Neural cell (in vitro differentiated cells): Measurements from ENCODE around the gene GPR35. TPM values are rescaled to one million over a fixed set of nuclear protein-coding genes. Genes with fewer than 3 reads are reported as not detected.

Experiments
- H2AFZ ChIP-seq: fragments of 200-600, 300-800 bp; sonication (generic), shearing (Covaris generic); 2 replicates; pipeline ENCODE4 v1.6.0; 2014; ENCODE audit warnings: low read depth, mild to moderate bottlenecking, antibody characterized with exemption, low read length, moderate library complexity
- H3F3A ChIP-seq: fragments of 200-600 bp; shearing (Covaris generic); 2 replicates; pipeline ENCODE4 v1.6.1; 2016; ENCODE audit warnings: mild to moderate bottlenecking, moderate library complexity, mixed read lengths, antibody characterized with exemption, low read length; ENCODE audit not compliant: insufficient read depth, poor library complexity, severe bottlenecking
- H3K27ac ChIP-seq: fragments of 200-600, 300-800 bp; sonication (generic), shearing (Covaris generic); 2 replicates; pipeline ENCODE4 v1.5.1; 2014; ENCODE audit warnings: mild to moderate bottlenecking, low read length, moderate library complexity
- H3K27me3 ChIP-seq: fragments of 300-800, 200-600 bp; sonication (generic), shearing (Covaris generic); 2 replicates; pipeline ENCODE4 v1.6.0; 2014; ENCODE audit warnings: mild to moderate bottlenecking, low read depth, low read length, moderate library complexity; ENCODE audit not compliant: insufficient read depth
- H3K36me3 ChIP-seq: fragments of 300-800, 200-600 bp; sonication (generic), shearing (Covaris generic); 2 replicates; pipeline ENCODE4 v1.5.1; 2014; ENCODE audit warnings: mild to moderate bottlenecking, antibody characterized with exemption, low read length, moderate library complexity; ENCODE audit not compliant: insufficient read depth
- H3K4me2 ChIP-seq: fragments of 300-800, 200-600 bp; sonication (generic), shearing (Covaris generic); 2 replicates; pipeline ENCODE4 v1.6.0; 2014; ENCODE audit warnings: mild to moderate bottlenecking, low read length
- H3K4me3 ChIP-seq: fragments of 300-800, 200-600 bp; sonication (generic), shearing (Covaris generic); 2 replicates; pipeline ENCODE4 v1.5.1; 2014; ENCODE audit warnings: mild to moderate bottlenecking, low read length, moderate library complexity
- H3K79me2 ChIP-seq: fragments of 200-600 bp; shearing (Covaris generic); replicated peaks from 2 replicates; pipeline ENCODE4 v1.6.0; 2014; ENCODE audit warnings: mild to moderate bottlenecking, low read length, moderate library complexity; ENCODE audit not compliant: insufficient read depth
- H3K9ac ChIP-seq: fragments of 300-800, 200-600 bp; sonication (generic), shearing (Covaris generic); 2 replicates; pipeline ENCODE4 v1.6.1; 2016; ENCODE audit warnings: mild to moderate bottlenecking, low read length, mixed read lengths
- H3K9me2 ChIP-seq: fragments of 200-600 bp; shearing (Covaris generic); 2 replicates; pipeline ENCODE4 v1.6.1; 2016; ENCODE audit warnings: mild to moderate bottlenecking, low read length, mixed read lengths; ENCODE audit not compliant: insufficient read depth
- H3K9me3 ChIP-seq: fragments of 200-600, 300-800 bp; sonication (generic), shearing (Covaris generic); 2 replicates; pipeline ENCODE4 v1.6.1; 2016; ENCODE audit warnings: mild to moderate bottlenecking, mixed run types, low read length, moderate library complexity, mixed read lengths
- H4K20me1 ChIP-seq: fragments of 200-600 bp; shearing (Covaris generic); 2 replicates; pipeline ENCODE4 v1.6.1; 2016; ENCODE audit warnings: mild to moderate bottlenecking, mixed run types; ENCODE audit not compliant: insufficient read depth
- EP300 ChIP-seq: fragments of 450-650 bp; conservative IDR thresholded peaks from 2 replicates; pipeline ENCODE4 v1.6.1; 2014; ENCODE audit warnings: antibody characterized with exemption, mild to moderate bottlenecking, moderate library complexity; ENCODE audit not compliant: poor library complexity, severe bottlenecking
- EZH2 ChIP-seq: fragments of 200-600, 300-800 bp; shearing (Covaris generic), sonication (generic); IDR thresholded peaks from 2 replicates; pipeline ENCODE4 v1.6.1; 2014; ENCODE audit warnings: antibody characterized with exemption, low read length, borderline replicate concordance, mild to moderate bottlenecking; ENCODE audit not compliant: insufficient read depth, poor library complexity, severe bottlenecking
- MXI1 ChIP-seq: fragments of 450-650 bp; conservative IDR thresholded peaks from 2 replicates; pipeline ENCODE4 v1.6.1; 2014; ENCODE audit warnings: antibody characterized with exemption, mild to moderate bottlenecking; ENCODE audit not compliant: poor library complexity, severe bottlenecking
- POLR2AphosphoS5 ChIP-seq: IDR thresholded peaks from 2 replicates; pipeline ENCODE4 v1.6.1; 2012
- RAD21 ChIP-seq: fragments of 450-650 bp; conservative IDR thresholded peaks from 2 replicates; pipeline ENCODE4 v1.6.1; 2014; ENCODE audit warnings: antibody characterized with exemption, mild to moderate bottlenecking, moderate library complexity
- SMC3 ChIP-seq: fragments of 450-650 bp; conservative IDR thresholded peaks from 2 replicates; pipeline ENCODE4 v1.6.1; 2014; ENCODE audit warnings: antibody characterized with exemption, mild to moderate bottlenecking, moderate library complexity; ENCODE audit not compliant: poor library complexity
- TAF1 ChIP-seq: IDR thresholded peaks from 2 replicates; pipeline ENCODE4 v1.6.1; 2012; ENCODE audit warnings: low read depth
- polyA plus RNA-seq: library from polyadenylated mRNA; depleted of rRNA; stranded (reverse); fragments of >200 nt; gene quantifications from 2 replicates; pipeline ENCODE4 v1.2.3, GENCODE V29; 2014
- TF ChIP-seq, protein P1 (sequence below): IDR thresholded peaks from 2 replicates; pipeline ENCODE4 v1.6.1; 2012; ENCODE audit warnings: borderline replicate concordance
- TF ChIP-seq, protein P2 (sequence below): fragments of 450-650 bp; IDR thresholded peaks from 2 replicates; pipeline ENCODE4 v1.5.1; 2014; ENCODE audit warnings: antibody characterized with exemption, mild to moderate bottlenecking, moderate library complexity; ENCODE audit not compliant: poor library complexity, severe bottlenecking

GPR35 gene
- polyA plus RNA-seq, 1 donor from 2014 or later: 2.8 TPM

DNA sequence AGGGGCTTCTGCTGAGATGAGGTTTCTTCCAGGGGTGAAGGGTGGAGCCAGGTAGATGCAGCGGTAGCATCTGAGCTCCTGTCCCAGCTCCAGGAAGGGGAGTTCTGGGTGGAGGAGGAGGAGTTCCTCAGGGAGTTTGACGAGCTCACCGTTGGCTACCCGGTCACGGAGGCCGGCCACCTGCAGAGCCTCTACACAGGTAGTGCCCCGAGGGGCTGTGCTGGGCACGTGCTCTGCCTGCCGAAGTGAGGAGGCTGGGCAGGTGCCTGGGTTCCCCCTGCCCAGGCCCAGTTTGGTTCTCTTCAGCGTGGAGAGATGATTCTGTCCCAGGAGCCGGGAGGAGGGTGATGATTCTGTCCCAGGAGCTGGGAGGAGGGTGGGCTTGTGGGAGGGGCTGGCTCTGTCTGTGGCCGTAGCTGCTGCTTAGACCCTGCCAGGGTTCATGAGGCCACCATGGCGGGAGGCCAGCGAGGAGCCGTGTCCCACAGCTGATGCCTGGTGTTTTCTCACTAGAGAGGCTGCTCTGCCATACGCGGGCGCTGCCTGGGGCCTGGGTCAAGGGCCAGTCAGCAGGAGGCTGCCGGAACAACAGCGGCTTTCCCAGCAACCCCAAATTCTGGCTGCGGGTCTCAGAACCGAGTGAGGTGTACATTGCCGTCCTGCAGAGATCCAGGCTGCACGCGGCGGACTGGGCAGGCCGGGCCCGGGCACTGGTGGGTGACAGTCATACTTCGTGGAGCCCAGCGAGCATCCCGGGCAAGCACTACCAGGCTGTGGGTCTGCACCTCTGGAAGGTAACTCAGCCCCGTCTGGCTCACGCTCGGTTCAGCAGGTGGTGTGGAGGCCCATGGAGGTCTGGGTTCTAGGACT is 30.5 kb upstream of the GPR35 start:
- H2AFZ ChIP-seq: no peak overlapping the region
- no peak overlapping the region for H3K9ac ChIP-seq
- H3K27ac ChIP-seq: no peak overlapping the region
- no peaks in the 10 kb centered on the region for H3F3A ChIP-seq
- H3K9me3 ChIP-seq: no peaks in the 10 kb centered on the region
- H3K36me3 ChIP-seq: no peaks in the 10 kb centered on the region
- no peak overlapping the region for H3K4me2 ChIP-seq
- TF ChIP-seq TAF1: no peak
- no peak for TF ChIP-seq POLR2AphosphoS5
- TF ChIP-seq MXI1: no peak
- TF ChIP-seq RAD21: no peak
- no peak for TF ChIP-seq SMC3
- TF ChIP-seq, protein P1, sequence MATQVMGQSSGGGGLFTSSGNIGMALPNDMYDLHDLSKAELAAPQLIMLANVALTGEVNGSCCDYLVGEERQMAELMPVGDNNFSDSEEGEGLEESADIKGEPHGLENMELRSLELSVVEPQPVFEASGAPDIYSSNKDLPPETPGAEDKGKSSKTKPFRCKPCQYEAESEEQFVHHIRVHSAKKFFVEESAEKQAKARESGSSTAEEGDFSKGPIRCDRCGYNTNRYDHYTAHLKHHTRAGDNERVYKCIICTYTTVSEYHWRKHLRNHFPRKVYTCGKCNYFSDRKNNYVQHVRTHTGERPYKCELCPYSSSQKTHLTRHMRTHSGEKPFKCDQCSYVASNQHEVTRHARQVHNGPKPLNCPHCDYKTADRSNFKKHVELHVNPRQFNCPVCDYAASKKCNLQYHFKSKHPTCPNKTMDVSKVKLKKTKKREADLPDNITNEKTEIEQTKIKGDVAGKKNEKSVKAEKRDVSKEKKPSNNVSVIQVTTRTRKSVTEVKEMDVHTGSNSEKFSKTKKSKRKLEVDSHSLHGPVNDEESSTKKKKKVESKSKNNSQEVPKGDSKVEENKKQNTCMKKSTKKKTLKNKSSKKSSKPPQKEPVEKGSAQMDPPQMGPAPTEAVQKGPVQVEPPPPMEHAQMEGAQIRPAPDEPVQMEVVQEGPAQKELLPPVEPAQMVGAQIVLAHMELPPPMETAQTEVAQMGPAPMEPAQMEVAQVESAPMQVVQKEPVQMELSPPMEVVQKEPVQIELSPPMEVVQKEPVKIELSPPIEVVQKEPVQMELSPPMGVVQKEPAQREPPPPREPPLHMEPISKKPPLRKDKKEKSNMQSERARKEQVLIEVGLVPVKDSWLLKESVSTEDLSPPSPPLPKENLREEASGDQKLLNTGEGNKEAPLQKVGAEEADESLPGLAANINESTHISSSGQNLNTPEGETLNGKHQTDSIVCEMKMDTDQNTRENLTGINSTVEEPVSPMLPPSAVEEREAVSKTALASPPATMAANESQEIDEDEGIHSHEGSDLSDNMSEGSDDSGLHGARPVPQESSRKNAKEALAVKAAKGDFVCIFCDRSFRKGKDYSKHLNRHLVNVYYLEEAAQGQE: no peak
- TF ChIP-seq, protein P2, sequence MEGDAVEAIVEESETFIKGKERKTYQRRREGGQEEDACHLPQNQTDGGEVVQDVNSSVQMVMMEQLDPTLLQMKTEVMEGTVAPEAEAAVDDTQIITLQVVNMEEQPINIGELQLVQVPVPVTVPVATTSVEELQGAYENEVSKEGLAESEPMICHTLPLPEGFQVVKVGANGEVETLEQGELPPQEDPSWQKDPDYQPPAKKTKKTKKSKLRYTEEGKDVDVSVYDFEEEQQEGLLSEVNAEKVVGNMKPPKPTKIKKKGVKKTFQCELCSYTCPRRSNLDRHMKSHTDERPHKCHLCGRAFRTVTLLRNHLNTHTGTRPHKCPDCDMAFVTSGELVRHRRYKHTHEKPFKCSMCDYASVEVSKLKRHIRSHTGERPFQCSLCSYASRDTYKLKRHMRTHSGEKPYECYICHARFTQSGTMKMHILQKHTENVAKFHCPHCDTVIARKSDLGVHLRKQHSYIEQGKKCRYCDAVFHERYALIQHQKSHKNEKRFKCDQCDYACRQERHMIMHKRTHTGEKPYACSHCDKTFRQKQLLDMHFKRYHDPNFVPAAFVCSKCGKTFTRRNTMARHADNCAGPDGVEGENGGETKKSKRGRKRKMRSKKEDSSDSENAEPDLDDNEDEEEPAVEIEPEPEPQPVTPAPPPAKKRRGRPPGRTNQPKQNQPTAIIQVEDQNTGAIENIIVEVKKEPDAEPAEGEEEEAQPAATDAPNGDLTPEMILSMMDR: no peak
- no peak for TF ChIP-seq EZH2
- no peak for TF ChIP-seq EP300
- H4K20me1 ChIP-seq: no peaks in the 10 kb centered on the region
- H3K79me2 ChIP-seq: no peaks in the 10 kb centered on the region
- no peaks in the 10 kb centered on the region for H3K9me2 ChIP-seq
- no peak overlapping the region for H3K4me3 ChIP-seq
- no peaks in the 10 kb centered on the region for H3K27me3 ChIP-seq

DNA sequence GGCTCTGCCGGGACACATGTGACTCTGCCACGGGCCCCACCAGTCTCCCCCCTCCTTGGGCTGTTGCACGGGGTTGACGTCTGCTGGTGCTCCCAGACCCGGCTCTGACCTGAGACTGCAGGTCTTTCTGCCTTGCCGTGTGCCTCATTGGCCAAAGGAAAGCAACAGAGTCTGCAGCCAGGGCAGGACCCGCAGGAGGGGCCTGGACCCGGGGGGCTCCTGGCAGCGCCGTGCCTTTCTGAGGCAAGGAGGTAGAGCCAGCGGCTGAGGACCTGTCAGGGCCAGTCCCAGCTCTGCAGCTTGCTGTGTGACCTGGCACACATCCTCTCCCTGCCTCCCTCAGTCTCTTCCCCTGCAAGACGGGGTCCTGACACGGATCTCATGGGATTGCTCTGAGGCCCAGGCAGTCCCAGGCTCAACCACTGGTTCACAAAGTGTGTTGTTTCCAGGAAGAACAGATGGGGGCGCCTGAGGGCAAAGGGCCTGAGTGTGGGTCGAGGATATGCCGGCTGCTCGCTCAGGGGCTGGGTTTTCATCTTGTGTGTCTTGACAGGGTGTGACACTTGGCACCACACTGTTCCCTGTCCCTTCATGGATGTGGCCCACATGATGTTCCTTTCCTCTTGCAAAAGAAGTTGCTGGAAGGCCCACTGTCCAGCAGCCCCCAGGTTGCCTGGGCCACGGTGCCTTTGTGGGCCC is 29.8 kb upstream of the GPR35 start:
- Histone ChIP-seq H4K20me1 (no peaks in the 10 kb centered on the region), H3K36me3 (no peaks in the 10 kb centered on the region)

More for the DNA sequence above, 29.8 kb upstream of the GPR35 start:
- Histone ChIP-seq H3K9me3 (no peaks in the 10 kb centered on the region), H3K27ac (no peak overlapping the region), H3K9ac (no peak overlapping the region), H3F3A (no peaks in the 10 kb centered on the region), H3K4me3 (no peak overlapping the region), H3K9me2 (no peaks in the 10 kb centered on the region), H3K4me2 (no peak overlapping the region), H3K27me3 (no peaks in the 10 kb centered on the region), H3K79me2 (no peaks in the 10 kb centered on the region), H2AFZ (no peak overlapping the region)
- TF ChIP-seq, protein P1: no peak
- no peak for TF ChIP-seq EZH2
- TF ChIP-seq, protein P2: peak; percentile 34
- TF ChIP-seq POLR2AphosphoS5: no peak
- no peak for TF ChIP-seq TAF1
- peak; percentile 23 for TF ChIP-seq SMC3
- TF ChIP-seq EP300: no peak
- peak; percentile 32 for TF ChIP-seq RAD21
- no peak for TF ChIP-seq MXI1
